ENCODE data around the gene LACTB.

LACTB gene, protein sequence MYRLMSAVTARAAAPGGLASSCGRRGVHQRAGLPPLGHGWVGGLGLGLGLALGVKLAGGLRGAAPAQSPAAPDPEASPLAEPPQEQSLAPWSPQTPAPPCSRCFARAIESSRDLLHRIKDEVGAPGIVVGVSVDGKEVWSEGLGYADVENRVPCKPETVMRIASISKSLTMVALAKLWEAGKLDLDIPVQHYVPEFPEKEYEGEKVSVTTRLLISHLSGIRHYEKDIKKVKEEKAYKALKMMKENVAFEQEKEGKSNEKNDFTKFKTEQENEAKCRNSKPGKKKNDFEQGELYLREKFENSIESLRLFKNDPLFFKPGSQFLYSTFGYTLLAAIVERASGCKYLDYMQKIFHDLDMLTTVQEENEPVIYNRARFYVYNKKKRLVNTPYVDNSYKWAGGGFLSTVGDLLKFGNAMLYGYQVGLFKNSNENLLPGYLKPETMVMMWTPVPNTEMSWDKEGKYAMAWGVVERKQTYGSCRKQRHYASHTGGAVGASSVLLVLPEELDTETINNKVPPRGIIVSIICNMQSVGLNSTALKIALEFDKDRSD

DNA sequence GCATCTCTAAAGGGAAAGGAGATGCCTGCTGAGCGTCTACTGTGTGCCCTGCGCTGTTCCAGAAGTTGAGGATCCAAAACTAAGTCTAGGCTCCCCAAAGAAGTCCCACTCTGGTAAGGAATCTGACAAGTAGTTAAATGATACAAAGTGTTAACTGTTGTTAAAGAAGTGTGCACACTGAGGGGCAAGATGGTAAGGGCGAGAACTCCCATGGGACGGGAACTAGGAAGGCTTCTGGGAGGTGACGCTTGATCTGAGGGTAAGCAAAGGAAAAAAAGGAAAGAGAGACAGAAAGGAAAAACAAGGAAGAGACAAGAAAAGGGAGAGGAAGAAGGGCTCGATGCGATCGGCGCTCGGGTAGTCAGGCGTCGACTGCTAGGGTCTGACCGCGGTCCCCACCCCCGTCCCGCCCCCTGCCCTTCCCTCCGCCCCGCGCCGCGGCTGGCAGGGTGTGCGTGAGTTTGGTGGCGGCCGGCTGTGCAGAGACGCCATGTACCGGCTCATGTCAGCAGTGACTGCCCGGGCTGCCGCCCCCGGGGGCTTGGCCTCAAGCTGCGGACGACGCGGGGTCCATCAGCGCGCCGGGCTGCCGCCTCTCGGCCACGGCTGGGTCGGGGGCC lies at the start of gene LACTB:
Gene LACTB, plus strand, starts transcription at position 480 of the 620 bp plus-strand sequence. Its CDS starts 11 bp downstream, at position 491.
- in situ Hi-C loops (cut with MboI; ENCODE audit: low sequenced_read_pairs): no loop called here

DNA sequence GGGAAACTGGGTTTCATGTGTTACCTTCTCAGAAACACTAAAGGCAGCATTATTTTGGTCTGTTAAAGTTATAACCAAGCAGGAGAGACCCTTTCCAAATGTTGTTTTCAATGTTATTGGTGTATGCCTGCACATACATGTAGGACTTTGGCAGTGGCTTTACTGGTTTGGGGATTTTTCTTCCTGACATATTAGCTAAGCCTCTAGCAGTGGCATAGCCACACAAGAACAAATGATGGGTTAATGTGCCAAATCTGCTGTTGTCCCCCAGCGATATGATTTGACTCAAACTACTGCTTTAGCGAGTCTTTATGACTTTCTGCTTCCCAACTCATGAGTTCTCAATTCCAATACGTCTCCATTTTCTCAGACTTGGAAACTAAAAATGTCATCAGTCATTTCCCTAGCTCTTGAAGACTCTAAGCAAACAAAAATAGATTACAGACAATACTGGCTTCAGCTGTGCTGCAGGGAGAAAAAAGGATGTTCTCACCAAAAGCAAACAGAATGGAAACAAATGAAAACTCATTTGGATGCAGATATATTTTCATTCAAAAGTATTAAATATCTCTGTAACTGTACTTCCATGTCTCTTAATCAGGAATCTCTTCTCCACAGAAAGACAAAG lies 49.5 kb upstream of the LACTB start:
- in situ Hi-C loops (cut with MboI; ENCODE audit: low sequenced_read_pairs): no loop called here

DNA sequence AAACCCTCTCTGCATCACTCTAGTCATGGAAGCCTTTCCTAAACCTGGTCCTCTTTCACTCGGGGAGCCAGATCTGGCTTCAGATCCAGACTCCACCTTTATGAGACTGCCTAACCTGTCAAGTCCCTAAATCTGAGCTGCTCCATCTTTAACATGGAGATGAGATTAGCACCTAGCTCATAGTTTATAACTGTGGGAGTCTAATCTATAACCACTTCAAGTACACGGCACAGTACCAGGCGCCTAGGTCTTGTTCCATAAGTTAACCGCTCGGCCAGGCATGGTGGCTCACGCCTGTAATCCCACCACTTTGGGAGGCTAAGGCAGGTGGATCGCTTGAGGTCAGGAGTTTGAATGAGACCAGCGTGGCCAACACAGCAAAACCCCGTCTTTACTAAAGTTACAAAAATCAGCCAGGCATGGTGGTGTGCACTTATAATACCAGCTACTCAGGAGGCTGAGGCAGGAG lies 48.8 kb upstream of the LACTB start:
- in situ Hi-C loops (cut with MboI; ENCODE audit: low sequenced_read_pairs): no loop called here

DNA sequence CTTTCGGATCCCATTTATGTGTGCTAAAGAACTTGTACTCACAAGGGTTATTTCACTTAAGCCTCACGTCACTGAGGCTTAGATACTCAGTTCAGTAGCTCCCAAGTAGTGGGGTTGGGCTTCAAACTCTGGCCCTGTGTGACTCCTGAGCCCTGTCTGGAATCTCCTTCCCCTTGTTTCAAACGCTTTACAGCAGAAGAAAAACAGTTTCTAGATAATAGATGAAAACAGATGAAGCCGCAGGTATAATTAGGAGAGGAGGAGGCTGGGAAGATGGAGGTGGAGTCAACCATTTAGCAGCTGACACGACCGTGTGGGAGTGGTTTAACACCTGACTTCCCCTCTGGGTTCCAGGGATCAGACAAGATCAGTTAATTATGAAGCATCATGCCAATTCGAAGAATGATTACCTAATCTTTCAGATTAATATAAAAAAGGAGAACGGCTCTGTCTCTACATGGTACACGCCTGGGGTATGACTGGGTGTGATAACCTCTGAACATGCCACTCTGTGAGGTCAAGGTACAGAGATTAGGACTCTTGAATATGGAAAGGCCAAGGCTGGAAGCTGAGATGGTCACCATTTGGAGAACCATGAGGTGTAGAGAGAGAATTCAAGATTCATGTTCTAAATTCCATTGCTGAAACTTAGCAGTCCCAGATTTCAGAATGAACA lies 48.0 kb upstream of the LACTB start:
- in situ Hi-C loops (cut with MboI; ENCODE audit: low sequenced_read_pairs): no loop called here

DNA sequence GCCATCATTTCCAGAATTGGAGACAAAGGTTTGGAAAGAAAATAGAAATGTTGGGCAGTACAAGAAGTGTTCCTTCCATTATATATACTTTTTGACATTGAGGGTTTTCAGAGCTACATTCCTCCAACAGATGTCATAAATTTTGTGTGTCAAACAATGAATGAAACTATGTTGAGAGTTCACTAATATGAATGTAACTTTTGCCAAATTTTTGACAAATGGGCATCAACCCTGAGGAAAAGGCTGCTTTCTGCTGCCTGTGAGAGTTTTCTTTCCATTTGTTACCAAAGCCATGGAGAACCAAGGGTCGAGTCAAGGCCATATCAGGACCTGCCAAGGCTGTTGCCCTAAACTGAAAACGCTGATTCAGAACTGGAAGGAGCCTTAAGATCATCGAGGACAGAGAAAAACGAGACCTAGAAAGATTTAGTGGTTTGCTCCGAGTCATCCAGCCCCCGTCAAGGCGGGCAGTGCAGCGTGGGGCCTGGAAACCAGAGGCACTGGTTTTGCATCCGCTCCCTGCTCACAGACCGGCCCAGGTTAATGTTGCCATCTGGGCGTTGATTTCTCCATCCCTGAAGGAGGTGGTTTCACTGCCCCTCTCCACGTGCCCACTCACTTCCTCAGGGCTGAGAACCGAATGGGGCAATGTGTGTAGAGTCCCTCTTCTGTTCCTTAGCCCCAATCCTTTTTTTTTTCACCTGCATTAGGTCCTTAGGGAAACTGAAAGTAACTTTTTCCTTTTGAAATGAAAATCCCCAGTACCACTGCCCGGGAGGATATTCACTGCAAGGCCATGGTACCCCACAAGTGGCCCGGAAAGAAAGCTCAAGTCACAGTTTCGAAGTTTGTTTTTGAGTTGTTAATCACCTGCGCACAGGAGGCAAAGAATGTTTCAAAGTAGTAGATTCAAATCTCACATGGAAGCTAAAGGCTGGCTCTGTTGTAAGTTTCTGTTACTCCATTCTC lies 46.4 kb upstream of the LACTB start:
- in situ Hi-C loops (cut with MboI; ENCODE audit: low sequenced_read_pairs): no loop called here

DNA sequence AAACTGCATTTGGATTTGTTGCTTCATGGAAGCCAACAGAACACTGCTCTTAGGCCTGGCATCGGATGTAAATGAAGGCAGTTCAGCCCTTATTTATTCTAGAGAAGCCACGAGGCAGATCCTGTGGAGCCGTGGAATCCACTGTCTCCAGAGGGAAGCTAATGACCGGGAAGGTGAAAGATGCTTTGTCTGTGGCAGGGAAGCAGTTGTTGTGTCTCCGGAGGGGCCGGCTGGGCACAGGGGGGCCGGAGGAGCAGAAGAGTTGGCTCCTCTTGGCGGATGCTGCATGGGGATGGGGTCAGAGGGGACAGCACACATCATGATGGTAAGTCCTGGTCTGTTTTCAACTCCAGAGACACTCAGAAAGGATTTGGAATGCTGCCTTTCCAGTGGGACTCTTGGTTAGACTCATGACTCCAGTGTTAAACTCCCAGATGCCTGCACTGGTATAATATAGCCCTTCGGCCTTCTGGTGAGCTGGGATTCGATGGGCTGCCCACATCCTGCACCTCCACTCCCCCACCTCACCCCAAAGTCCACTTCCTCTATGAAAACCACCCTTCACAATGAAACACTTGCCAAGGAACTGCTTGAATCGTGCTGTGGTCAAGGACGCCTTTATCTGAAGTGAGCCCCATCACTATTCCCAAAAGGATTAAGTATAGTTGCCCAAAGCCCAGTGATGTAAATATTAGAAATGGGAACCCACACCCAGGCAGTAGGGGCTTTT lies 45.5 kb upstream of the LACTB start:
- in situ Hi-C loops (cut with MboI; ENCODE audit: low sequenced_read_pairs): no loop called here

DNA sequence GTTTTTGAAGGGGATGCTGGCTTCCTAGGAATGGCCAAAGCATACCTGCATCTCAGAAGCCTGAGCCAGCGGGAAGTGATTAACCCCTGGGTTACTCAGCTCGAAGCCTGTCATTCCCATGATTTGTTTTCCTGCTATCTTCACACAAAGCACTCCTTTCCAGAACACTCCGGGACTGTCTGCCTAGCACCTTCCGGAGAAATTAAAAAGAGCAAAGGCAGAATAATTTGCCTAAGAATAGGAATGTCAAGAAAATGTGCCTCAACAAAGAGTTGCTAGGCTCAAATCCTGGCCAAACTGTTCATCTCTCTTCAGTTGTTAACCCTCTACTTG lies 45.0 kb upstream of the LACTB start:
- in situ Hi-C loops (cut with MboI; ENCODE audit: low sequenced_read_pairs): no loop called here

DNA sequence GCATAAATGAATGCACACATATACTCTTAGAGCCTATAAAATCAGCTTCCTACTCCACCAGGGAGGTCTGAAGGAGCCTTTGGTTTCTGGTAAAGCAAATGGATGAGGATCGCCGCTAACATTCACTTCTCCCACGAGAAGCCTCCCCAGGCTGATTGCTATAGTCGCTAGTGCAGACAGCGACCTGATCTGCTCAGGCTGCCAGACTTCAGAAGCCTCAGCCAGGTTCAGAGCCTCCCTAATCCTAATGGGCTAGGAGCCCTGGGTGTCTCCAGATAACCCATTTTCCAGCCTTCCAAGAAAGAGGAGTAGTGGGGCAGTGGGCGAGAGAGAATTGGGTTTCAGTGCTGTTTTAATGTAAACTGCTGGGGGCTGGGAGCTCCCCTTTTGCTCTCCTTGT lies 43.7 kb upstream of the LACTB start:
- in situ Hi-C loops (cut with MboI; ENCODE audit: low sequenced_read_pairs): no loop called here

DNA sequence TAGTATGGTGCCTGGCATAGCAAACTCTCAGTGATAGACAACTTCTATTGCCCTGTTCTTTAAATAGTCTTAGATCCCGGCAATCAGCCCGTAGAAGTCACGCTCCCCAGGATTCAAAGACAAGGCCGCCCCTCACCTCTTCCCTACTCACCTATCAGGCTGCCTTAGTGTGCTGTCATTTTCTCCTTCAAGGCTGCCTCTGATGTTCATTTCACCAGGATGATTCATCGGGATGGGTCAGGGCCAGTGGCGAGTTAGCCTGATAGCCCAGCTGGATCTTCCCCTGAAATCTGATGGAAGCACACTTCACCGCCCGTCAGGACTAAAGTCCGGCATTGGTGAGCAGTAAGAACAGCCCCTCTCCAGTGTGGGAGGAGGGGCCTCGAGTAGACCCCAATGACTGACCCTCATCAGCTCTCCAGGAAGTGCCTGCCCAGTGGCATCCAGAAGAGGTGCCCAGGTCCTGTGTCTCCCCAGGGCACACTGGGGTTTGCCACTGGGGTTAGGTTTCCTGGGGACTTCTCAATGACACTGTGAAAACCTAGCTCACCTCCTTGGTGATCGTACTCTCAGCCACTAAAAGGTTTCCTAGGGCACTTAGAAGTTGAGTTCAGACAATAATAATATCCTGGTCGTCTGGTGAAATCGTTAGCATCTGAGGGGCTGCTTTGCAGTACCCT lies 41.6 kb upstream of the LACTB start:
- in situ Hi-C loops (cut with MboI; ENCODE audit: low sequenced_read_pairs): no loop called here

DNA sequence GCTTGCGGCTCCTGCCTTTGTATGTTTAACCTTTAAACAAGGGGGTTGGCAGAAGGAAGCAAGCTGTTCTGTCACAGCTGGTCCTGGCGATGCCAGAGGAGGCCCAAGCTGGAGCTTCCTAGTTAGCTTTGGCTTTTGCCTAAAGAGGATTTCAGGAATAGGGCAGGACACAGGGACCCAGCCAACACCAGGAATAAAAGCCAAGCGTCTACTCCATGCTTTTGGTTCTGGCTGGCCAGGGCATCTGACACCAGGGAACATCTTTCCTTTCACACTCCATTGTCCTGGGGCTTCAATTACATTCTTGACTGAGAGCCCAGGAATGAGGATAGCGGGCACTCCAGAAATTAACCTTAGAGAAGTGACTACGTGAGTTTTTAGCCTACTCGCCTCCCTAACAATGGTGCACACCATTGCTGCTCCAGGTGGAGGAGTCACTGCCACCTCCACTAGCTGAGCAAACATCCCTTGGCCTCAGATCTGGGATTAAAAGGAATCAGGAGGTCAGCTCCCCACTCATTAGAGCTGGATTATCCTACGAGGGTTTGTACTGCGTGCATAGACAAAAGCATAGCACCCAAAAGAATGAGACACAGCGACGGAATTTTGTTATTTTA lies 40.9 kb upstream of the LACTB start:
- in situ Hi-C loops (cut with MboI; ENCODE audit: low sequenced_read_pairs): no loop called here

DNA sequence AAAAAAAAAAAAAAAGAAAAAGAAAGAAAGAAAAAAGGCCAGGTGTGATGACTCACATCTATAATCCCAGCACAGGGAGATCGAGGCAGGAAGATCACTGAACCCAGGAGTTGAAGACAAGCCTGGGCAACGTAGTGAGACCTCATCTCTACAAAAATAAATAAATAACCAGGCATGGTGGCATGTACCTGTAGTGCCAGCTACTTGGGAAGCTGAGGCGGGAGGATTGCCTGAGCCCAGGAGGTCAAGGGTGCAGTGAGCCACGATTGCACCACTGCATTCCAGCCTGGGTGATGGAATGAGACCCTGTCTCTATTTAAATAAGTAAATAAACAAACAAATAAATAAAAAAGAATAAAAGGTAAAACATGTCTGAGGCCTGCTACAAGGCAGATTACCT lies 39.3 kb upstream of the LACTB start:
- in situ Hi-C loops (cut with MboI; ENCODE audit: low sequenced_read_pairs): no loop called here

DNA sequence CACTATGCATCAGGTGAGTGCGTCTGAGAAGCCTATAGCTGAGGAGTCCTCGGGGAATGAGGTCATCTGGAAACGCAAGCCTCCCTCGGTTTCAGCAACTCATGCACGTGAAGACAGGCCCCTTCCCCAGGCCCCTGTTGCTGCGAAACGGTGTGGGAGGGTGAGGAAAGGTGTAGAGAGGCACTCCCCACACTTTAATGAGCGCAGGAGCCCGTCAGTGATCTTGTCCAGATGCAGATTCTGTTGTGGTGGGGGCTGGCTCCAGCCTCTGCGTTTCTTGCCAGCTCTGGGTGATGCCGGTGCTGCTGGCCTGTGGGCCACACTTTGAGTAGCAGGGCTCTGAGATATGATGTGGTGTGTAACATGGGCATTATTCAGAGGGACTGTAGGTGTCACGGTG lies 38.6 kb upstream of the LACTB start:
- in situ Hi-C loops (cut with MboI; ENCODE audit: low sequenced_read_pairs): no loop called here

DNA sequence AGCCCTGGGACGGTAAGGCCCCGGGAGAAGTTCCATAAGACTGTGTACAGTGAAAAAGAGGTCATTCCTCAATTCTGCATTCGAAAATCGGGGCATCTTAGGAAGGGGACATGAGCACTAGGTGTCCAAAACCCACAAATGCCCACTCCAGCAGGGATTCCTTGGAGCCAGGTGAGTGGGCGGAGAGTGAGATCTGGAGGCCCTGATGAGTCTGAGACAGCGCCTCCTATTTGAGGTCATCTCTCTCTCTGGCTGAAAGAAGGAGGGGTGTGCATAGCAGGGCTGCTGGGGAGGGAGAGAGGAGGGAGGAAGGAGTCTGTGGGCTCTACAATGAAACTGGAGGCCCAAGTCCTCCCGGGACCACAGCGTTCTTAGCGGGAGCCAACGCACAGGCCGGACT lies 38.1 kb upstream of the LACTB start:
- in situ Hi-C loops (cut with MboI; ENCODE audit: low sequenced_read_pairs): no loop called here

DNA sequence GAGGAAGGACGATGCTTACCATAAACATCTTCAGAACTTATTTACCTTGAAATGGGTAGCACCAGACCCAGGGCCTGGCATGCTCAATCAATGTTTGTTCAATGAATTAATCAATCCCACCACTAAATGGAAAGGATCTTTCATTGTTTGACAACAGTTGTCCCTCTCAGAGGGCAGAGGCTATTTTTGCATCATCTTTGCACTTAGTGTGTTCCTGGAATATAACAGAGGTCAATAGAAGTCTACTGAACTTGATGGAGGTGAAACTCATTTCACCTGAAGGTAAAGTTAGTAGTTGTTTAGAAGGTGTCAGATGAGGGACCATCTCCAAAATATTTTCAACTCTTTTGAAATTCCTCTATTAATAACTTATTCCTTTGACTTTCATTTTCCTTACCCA lies 36.9 kb upstream of the LACTB start:
- in situ Hi-C loops (cut with MboI; ENCODE audit: low sequenced_read_pairs): no loop called here

DNA sequence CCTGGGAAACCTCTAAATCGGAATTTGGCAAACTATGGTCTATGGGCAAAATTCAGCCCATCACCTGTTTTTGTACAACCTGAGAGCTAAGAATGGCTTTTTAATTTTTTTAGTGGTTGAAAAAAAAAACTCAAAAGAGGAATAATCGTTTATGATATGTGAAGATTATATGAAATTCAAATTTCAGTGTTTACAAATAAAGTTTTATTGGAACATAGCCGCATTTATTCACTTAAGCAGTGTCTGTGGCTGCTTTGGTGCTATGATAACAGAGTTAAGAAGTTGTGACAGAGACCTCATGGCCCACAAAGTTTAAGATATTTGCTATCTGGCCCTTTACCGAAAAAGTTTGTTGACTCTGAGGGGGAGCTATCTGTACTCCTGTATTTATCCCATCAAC lies 36.4 kb upstream of the LACTB start:
- in situ Hi-C loops (cut with MboI; ENCODE audit: low sequenced_read_pairs): no loop called here

DNA sequence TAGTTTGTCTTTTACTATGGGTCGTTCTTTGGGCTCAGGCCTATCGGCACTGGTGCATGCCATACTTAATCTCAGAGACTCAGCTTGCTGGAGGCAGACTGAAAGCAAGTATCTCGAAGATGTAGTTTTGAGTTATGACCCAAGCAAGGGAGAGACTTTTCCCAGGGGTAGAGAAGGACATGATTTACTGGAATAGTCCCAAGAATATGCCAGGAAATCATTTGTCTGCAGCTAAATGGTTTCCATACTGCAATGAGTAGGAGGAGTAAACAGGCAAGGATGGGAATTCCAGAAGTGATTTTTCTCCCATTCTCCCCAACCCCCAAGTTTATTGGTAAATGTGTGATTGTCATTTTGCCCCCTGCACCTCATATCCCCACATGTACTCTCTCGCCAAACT lies 35.4 kb upstream of the LACTB start:
- in situ Hi-C loops (cut with MboI; ENCODE audit: low sequenced_read_pairs): no loop called here

DNA sequence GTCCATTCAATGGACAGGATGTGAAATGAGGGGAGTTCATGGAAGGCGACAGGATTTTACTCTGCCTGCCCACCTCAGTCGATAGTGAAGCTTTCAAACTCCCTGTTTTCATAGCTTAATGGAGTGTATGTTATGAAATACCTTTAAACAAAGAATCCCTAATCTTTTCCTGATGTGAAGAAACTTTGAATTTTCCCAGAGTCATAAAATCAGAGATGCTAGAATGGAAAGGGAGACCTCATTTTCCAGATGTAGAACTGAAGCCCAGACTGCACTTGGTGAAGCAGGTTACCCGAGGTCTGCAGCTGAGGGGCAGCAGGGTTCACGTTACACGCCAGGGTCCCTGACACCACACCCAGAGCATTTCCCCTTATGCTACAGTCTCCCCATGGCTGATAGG lies 34.7 kb upstream of the LACTB start:
- in situ Hi-C loops (cut with MboI; ENCODE audit: low sequenced_read_pairs): no loop called here

DNA sequence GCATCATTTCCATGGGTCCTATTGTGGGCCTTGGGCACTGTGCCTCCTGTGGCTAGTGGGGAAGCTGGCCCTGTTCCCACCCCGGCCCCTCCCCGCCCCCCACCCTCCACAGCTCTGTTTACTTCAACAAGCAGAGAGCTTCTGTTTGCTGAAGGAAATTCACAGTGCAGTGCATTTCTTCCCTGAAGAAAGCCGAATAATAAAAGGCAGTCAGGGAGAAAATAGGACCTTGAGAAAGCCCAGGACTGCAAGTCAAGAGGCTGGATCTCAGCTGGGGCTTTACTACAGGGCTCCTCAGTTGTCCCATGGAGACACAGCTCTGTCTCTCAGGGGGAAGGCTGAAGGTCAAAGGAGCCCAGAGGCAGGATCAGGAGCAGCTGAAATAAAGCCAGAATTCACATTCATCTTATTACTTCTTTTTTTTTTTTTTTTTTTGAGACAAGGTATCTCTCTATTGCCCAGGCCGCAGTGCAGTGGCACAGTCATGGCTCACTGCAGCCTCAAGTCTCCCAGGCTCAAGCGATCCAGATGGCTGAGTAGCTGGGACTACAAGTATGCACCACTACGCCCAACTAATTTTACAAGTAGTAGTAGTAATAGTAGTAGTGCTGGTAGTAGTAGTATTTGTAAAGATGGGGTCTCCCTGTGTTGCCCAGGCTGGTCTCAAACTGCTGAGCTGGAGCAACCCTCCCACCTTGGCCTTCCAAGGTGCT lies 33.0 kb upstream of the LACTB start:
- in situ Hi-C loops (cut with MboI; ENCODE audit: low sequenced_read_pairs): no loop called here
